Chondrocyte (in vitro differentiated cells): Measurements from ENCODE around the gene VAC14. TPM values are rescaled to one million over a fixed set of nuclear protein-coding genes. Genes with fewer than 3 reads are reported as not detected.
A peak's percentile ranks its signal among the peaks of the same experiment; 100 is the strongest.

Experiments
- DNase-seq: peaks from one replicate; pipeline ENCODE4 v3.0.0; 2021; ENCODE audit warnings: mixed read lengths, low spot score
- H3K27ac Mint-ChIP-seq: one replicate; pipeline ENCODE4 v1.8.0; 2021; ENCODE audit warnings: mild to moderate bottlenecking, moderate library complexity, mixed read lengths; ENCODE audit not compliant: unreplicated experiment
- H3K27me3 Mint-ChIP-seq: 2 replicates; pipeline ENCODE4 v1.8.0; 2021; ENCODE audit warnings: low read depth, mixed read lengths
- H3K36me3 Mint-ChIP-seq: 2 replicates; pipeline ENCODE4 v1.8.0; 2021; ENCODE audit warnings: low read depth, mixed read lengths
- H3K4me1 Mint-ChIP-seq: 2 replicates; pipeline ENCODE4 v1.8.0; 2021; ENCODE audit warnings: low read depth, mild to moderate bottlenecking, mixed read lengths
- H3K4me3 Mint-ChIP-seq: one replicate; pipeline ENCODE4 v1.8.0; 2021; ENCODE audit warnings: mild to moderate bottlenecking, moderate library complexity, mixed read lengths; ENCODE audit not compliant: unreplicated experiment
- H3K9me3 Mint-ChIP-seq: 2 replicates; pipeline ENCODE4 v1.8.0; 2021; ENCODE audit warnings: low read depth, mixed read lengths
- total RNA-seq: library from RNA; stranded (reverse); gene quantifications from 3 replicates; pipeline ENCODE4 v1.2.1, GENCODE V29; 2021
- TF ChIP-seq, protein P1 (sequence below): fragments of 200-600 bp; sonication (generic); IDR thresholded peaks from 2 replicates; pipeline ENCODE4 v1.5.0; 2021; ENCODE audit warnings: antibody characterized with exemption, mild to moderate bottlenecking, moderate library complexity

The VAC14 gene
- total RNA-seq, 1 donor from 2014 or later: 37.9 TPM

DNA sequence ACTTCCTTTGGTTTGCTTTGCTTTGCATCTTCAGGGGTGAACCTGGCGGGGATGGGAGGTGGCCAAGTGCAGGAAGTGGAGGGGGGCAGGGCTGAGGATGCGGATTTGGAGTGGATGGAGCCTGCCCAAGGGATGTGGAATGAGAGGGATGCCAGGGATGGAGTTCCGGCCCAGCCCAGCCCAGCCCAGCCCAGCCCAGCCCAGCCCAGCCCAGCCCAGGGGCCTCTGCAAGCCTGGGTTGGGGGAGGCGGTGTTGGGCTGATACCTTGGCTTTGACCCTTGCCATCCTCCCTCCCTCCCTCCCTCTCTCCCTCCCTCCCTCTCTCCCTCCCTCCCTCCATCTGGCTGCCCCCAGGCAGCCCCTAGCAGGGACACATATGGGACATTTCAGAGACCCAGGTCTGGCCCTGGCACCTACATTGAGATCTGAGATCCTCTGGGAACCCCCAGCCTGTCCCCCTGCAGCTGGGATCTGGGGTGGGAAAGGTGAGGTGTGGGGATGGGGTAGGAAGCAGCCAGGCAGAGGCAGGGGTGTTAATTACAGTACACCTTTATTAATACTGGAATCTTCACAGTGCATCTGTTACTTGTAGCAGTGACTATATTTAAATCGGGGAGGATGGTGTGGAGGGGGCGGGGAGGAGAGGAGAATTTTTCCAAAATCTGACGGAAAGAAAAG lies 140.1 kb downstream of the VAC14 start:
- Mint-ChIP-seq H3K4me1 (peaks cover 24% of the 10 kb centered on the region), H3K4me3 (no peak overlapping the region), H3K9me3 (no peaks in the 10 kb centered on the region), H3K36me3 (peaks cover 13% of the 10 kb centered on the region), H3K27ac (peak overlapping the region; percentile 76), H3K27me3 (no peaks in the 10 kb centered on the region)
- no peak for DNase-seq
- TF ChIP-seq, protein P1, sequence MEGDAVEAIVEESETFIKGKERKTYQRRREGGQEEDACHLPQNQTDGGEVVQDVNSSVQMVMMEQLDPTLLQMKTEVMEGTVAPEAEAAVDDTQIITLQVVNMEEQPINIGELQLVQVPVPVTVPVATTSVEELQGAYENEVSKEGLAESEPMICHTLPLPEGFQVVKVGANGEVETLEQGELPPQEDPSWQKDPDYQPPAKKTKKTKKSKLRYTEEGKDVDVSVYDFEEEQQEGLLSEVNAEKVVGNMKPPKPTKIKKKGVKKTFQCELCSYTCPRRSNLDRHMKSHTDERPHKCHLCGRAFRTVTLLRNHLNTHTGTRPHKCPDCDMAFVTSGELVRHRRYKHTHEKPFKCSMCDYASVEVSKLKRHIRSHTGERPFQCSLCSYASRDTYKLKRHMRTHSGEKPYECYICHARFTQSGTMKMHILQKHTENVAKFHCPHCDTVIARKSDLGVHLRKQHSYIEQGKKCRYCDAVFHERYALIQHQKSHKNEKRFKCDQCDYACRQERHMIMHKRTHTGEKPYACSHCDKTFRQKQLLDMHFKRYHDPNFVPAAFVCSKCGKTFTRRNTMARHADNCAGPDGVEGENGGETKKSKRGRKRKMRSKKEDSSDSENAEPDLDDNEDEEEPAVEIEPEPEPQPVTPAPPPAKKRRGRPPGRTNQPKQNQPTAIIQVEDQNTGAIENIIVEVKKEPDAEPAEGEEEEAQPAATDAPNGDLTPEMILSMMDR: no peak

DNA sequence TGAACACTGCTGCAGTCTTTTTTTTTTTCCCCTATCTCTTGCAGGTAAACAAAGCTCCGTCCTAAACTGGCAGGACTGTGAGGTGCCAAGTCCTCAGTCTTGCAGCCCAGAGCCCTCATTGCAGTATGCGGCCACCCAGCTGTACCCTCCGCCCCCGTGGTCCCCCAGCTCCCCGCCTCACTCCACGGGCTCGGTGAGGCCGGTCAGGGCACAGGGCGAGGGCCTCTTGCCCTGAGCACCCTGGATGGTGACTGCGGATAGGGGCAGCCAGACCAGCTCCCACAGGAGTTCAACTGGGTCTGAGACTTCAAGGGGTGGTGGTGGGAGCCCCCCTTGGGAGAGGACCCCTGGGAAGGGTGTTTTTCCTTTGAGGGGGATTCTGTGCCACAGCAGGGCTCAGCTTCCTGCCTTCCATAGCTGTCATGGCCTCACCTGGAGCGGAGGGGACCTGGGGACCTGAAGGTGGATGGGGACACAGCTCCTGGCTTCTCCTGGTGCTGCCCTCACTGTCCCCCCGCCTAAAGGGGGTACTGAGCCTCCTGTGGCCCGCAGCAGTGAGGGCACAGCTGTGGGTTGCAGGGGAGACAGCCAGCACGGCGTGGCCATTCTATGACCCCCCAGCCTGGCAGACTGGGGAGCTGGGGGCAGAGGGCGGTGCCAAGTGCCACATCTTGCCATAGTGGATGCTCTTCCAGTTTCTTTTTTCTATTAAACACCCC lies 140.8 kb downstream of the VAC14 start:
- Mint-ChIP-seq H3K4me1 (peaks cover 24% of the 10 kb centered on the region), H3K9me3 (no peaks in the 10 kb centered on the region), H3K4me3 (no peak overlapping the region), H3K27ac (peak overlapping the region; percentile 76), H3K27me3 (no peaks in the 10 kb centered on the region), H3K36me3 (peaks cover 9% of the 10 kb centered on the region)
- TF ChIP-seq, protein P1: no peak
- DNase-seq: no peak

DNA sequence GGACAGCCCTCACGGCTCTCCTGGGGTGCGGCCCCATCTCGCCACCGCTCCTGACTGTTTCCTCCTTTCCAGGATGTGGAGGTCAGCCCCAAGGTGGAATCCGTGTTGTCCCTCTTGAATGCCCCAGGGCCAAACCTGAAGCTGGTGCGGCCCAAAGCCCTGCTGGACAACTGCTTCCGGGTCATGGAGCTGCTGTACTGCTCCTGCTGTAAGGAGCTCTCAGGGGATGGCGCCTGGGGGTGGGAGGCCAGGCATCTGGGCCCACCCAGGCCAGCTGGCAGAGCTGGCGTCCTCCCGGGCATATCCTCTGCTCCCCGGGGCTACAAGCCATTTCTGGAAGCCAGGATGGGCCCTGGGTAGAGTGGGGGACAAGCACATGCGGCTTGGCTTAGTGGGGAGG lies 141.4 kb downstream of the VAC14 start:
- DNase-seq: no peak
- TF ChIP-seq, protein P1: no peak
- Mint-ChIP-seq H3K4me3 (no peak overlapping the region), H3K27ac (no peak overlapping the region), H3K27me3 (no peaks in the 10 kb centered on the region), H3K36me3 (peaks cover 9% of the 10 kb centered on the region), H3K9me3 (no peaks in the 10 kb centered on the region), H3K4me1 (peaks cover 24% of the 10 kb centered on the region)

DNA sequence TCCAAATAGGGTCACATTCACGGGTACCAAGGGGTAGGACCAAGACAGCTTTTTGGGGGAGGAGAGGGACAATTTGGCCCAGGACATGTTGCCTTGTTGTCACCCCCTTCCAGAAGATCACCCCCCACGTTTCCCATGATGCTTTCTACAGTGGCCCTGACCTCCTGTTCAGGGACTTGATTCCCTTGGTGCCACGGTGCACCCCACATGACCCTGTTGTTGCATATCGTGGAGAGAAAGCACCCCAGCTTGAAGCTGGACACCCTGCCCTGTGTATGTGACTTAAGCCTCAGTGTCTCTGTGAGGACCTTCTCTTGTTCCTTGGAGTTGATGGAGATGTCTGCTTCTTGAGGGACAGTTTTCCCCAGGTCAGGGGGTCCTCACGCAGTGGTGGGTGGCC lies 142.0 kb downstream of the VAC14 start:
- H3K36me3 Mint-ChIP-seq: peaks cover 9% of the 10 kb centered on the region
- H3K4me3 Mint-ChIP-seq: no peak overlapping the region
- H3K27ac Mint-ChIP-seq: no peak overlapping the region
- no peaks in the 10 kb centered on the region for H3K27me3 Mint-ChIP-seq
- DNase-seq: no peak
- no peaks in the 10 kb centered on the region for H3K9me3 Mint-ChIP-seq
- TF ChIP-seq, protein P1: no peak
- peaks cover 29% of the 10 kb centered on the region for H3K4me1 Mint-ChIP-seq

DNA sequence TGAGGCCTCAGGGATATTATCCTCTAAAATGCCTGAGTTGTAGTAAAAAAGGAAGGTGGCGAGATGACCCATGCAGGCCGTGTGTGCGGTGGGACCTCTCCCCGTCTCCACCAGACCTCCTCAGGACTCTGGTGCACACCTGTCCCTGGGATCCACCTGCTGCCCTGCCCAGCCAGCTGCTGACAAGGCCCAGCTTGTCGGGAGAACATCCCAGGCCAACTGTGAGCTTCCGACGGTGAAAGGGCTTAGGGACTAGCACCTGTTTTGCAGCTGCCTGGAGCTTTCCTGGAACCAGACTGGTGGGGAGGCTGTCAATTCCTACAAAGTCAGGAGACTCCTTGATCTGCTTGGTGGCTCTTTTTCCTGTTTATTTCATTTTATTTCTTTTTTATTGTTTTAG lies 143.0 kb downstream of the VAC14 start:
- TF ChIP-seq, protein P1: no peak
- Mint-ChIP-seq H3K27ac (peak overlapping the region; percentile 8), H3K36me3 (peaks cover 9% of the 10 kb centered on the region), H3K27me3 (no peaks in the 10 kb centered on the region), H3K4me1 (peaks cover 30% of the 10 kb centered on the region), H3K9me3 (no peaks in the 10 kb centered on the region), H3K4me3 (no peak overlapping the region)
- no peak for DNase-seq
